CD4-positive, alpha-beta memory T cell (primary cell): Measurements from ENCODE around the gene MED15. TPM values are rescaled to one million over a fixed set of nuclear protein-coding genes. Genes with fewer than 3 reads are reported as not detected.
A peak's percentile ranks its signal among the peaks of the same experiment; 100 is the strongest.

Source experiments
- CTCF ChIA-PET: fragments of 350-600 bp; sonication (Branson Sonifier 250); formaldehyde crosslinking; loops from one replicate; lab custom pipeline; 2021; ENCODE audit warnings: inconsistent platforms; ENCODE audit not compliant: partially characterized antibody; lab: Charles Lee
- POLR2A ChIA-PET: fragments of 350-600 bp; sonication (Branson Sonifier 250); formaldehyde crosslinking; loops from one replicate; lab custom pipeline; 2021; ENCODE audit not compliant: partially characterized antibody; lab: Charles Lee
- DNase-seq, 5 donors: peaks; one replicate each; pipeline versions ENCODE4 v3.0.0 to v3.0.0-alpha.2; 2020 to 2022; ENCODE audit warnings: mixed read lengths in 1 of 5
- H3K27ac ChIP-seq: one replicate; pipeline ENCODE4 v1.7.0; 2013; ENCODE audit warnings: low read depth, low read length
- H3K27me3 ChIP-seq: 2 replicates; pipeline ENCODE4 v1.7.0; 2013; ENCODE audit warnings: mild to moderate bottlenecking, low read length, moderate library complexity; ENCODE audit not compliant: insufficient read depth
- H3K36me3 ChIP-seq: 2 replicates; pipeline ENCODE4 v1.7.0; 2013; ENCODE audit warnings: mild to moderate bottlenecking, low read length, moderate library complexity; ENCODE audit not compliant: insufficient read depth
- H3K4me1 ChIP-seq: 2 replicates; pipeline ENCODE4 v1.7.0; 2013; ENCODE audit warnings: mild to moderate bottlenecking, low read length, moderate library complexity; ENCODE audit not compliant: insufficient read depth
- H3K4me3 ChIP-seq, 2 donors: one replicate each; pipeline ENCODE4 v1.7.0; 2013; ENCODE audit warnings: low read length in 2 of 2, mild to moderate bottlenecking in 1 of 2
- H3K9me3 ChIP-seq, 2 donors: one replicate each; pipeline ENCODE4 v1.7.0; 2013; ENCODE audit warnings: low read length in 2 of 2, control low read depth in 1 of 2; ENCODE audit not compliant: control insufficient read depth in 1 of 2
- H3K27ac Mint-ChIP-seq, 7 donors: one replicate each; pipeline ENCODE4 v1.8.0; 2020 to 2021; ENCODE audit warnings: mixed read lengths in 7 of 7, mild to moderate bottlenecking in 6 of 7, inconsistent platforms in 3 of 7, moderate library complexity in 3 of 7
- H3K27me3 Mint-ChIP-seq, 2 donors: one replicate each; pipeline ENCODE4 v1.8.0; 2020 to 2021; ENCODE audit warnings: mixed read lengths in 2 of 2
- H3K36me3 Mint-ChIP-seq, 2 donors: one replicate each; pipeline ENCODE4 v1.8.0; 2020 to 2021; ENCODE audit warnings: mixed read lengths in 2 of 2, inconsistent platforms in 1 of 2, mild to moderate bottlenecking in 1 of 2
- H3K4me1 Mint-ChIP-seq, 4 donors: one replicate each; pipeline ENCODE4 v1.8.0; 2020 to 2021; ENCODE audit warnings: mixed read lengths in 4 of 4, mild to moderate bottlenecking in 1 of 4
- H3K4me3 Mint-ChIP-seq, 8 donors: one replicate each; pipeline ENCODE4 v1.8.0; 2020 to 2021; ENCODE audit warnings: mixed read lengths in 8 of 8, mild to moderate bottlenecking in 7 of 8, moderate library complexity in 6 of 8, inconsistent platforms in 3 of 8
- H3K9me3 Mint-ChIP-seq, 8 donors: one replicate each; pipeline ENCODE4 v1.8.0; 2020 to 2021; ENCODE audit warnings: mixed read lengths in 8 of 8, mild to moderate bottlenecking in 5 of 8, inconsistent platforms in 3 of 8, moderate library complexity in 1 of 8
- intact Hi-C: fragments of 100-400 bp; cut with micrococcal nuclease; formaldehyde crosslinking; loops from one replicate; pipeline ENCODE4 v1.15.1; 2023
- polyA plus RNA-seq, 2 donors: library from polyadenylated mRNA; unstranded; fragments of 300-500 nt; fragmentation: Illumina TruSeq; gene quantifications; one replicate each; pipeline ENCODE4 v1.2.3, GENCODE V29; 2021
- total RNA-seq, 2 experiments: library from RNA; stranded (reverse); gene quantifications; one replicate each; pipeline ENCODE4 v1.2.3, GENCODE V29; 2021

Gene MED15
- total and polyA plus RNA-seq, 4 experiments from 2014 or later, result 15.6 to 237 (median 156) TPM

DNA sequence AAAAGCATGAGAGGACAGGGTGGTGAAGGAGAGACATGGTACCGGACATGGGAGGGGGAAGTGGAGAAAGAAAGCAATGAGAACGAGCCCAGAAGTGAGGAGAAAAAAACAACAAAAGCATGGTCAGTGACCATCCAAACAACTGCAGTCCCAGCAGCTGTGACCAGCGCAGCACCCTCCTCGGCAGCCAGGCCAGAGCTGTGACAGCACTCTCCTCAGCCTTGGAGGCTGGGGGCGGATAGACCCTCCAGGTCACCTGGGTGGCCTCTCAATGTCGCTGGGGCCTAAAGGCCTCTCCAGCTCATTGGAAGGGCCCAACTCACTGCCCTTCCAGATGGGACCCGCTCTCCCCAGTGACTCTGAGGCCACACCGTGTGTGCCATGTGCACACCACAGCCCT is 103.3 kb downstream of the MED15 start:
- intact Hi-C loops, result no loop called here
- peak overlapping the region in 1 of 7 donors; percentile 57 for H3K27ac Mint-ChIP-seq
- CTCF ChIA-PET, result interaction anchor here (0.6 to 1.0 kb wide), 2 partner anchors 10 to 193 kb away, joined by 3 read pairs; no protein-coding TSS in a partner anchor
- Histone ChIP-seq H3K36me3 (no peaks in the 10 kb centered on the region), H3K4me1 (peaks cover 5% of the 10 kb centered on the region), H3K4me3 (no peak overlapping the region), H3K9me3 (no peaks in the 10 kb centered on the region), H3K27me3 (no peaks in the 10 kb centered on the region), H3K27ac (no peak overlapping the region)
- DNase-seq, result no peak
- H3K36me3 Mint-ChIP-seq, result no peaks in the 10 kb centered on the region
- peaks cover 0 to 1% (median 0%) of the 10 kb centered on the region in 8 donors for H3K9me3 Mint-ChIP-seq
- no peak overlapping the region for H3K4me3 Mint-ChIP-seq
- POLR2A ChIA-PET, result no interaction called here
- peaks cover 0 to 3% of the 10 kb centered on the region in 2 donors for H3K27me3 Mint-ChIP-seq
- H3K4me1 Mint-ChIP-seq, result peaks cover 1 to 9% (median 7%) of the 10 kb centered on the region in 4 donors

DNA sequence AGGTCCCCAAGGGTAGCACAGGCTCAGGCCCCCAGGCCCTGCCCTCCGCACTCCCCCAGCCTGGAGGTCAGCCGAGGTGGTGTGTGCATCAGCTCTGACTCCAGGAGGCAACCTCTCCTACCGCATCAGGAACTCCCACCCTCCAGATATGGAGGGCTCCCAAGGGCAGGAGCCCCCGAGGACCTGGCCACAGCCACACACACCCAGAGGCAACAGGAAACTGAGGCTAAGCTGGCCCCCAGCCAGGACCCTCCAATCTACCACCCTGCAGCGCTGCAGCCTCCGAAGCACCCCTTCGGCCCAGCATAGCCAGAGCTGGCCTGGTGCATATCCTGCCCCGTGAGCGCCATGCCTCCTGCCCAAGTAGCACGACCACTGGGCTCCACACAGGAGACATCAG is 104.0 kb downstream of the MED15 start:
- H3K27ac ChIP-seq, result no peak overlapping the region
- intact Hi-C loops, result no loop called here
- Mint-ChIP-seq H3K4me1 (peaks cover 1 to 3% (median 2%) of the 10 kb centered on the region in 4 donors), H3K36me3 (no peaks in the 10 kb centered on the region), H3K4me3 (no peak overlapping the region), H3K27me3 (peaks cover 0 to 3% of the 10 kb centered on the region in 2 donors), H3K9me3 (peaks cover 0 to 1% (median 0%) of the 10 kb centered on the region in 8 donors), H3K27ac (no peak overlapping the region)
- ChIA-PET POLR2A (no interaction called here), CTCF (no interaction called here)
- no peak overlapping the region for H3K4me3 ChIP-seq
- DNase-seq, result no peak
- H3K36me3 ChIP-seq, result no peaks in the 10 kb centered on the region
- H3K9me3 ChIP-seq, result no peaks in the 10 kb centered on the region
- no peaks in the 10 kb centered on the region for H3K27me3 ChIP-seq
- peaks cover 2% of the 10 kb centered on the region for H3K4me1 ChIP-seq

DNA sequence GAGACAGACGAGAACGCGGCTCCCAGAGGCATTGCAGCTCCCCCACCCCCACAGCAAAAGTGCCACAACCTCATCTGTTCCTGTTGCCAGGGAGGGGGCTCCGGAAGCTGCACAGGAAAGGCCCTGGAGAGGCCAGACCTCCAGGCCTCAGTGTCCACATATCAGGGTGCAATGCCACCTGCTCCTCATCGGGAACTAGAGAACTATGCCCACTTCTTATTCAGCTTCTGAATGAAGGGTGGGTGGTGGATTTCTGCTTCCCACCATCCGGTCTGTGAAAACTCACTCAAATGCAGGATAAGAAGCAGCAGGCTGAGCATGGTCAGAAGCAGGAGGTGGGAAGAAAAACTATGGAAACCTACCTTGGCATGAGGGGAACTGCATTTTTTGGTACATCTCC is 105.9 kb downstream of the MED15 start:
- Histone ChIP-seq H3K36me3 (no peaks in the 10 kb centered on the region), H3K4me3 (no peak overlapping the region), H3K27ac (no peak overlapping the region), H3K9me3 (no peaks in the 10 kb centered on the region), H3K4me1 (no peaks in the 10 kb centered on the region), H3K27me3 (no peaks in the 10 kb centered on the region)
- Mint-ChIP-seq H3K4me3 (no peak overlapping the region), H3K9me3 (peaks cover 0 to 1% (median 0%) of the 10 kb centered on the region in 8 donors), H3K36me3 (no peaks in the 10 kb centered on the region), H3K27me3 (peaks cover 0 to 3% of the 10 kb centered on the region in 2 donors), H3K27ac (no peak overlapping the region), H3K4me1 (peaks cover 0 to 1% (median under 1%) of the 10 kb centered on the region in 4 donors)
- ChIA-PET POLR2A (no interaction called here), CTCF (no interaction called here)
- no peak for DNase-seq
- intact Hi-C loops, result no loop called here

DNA sequence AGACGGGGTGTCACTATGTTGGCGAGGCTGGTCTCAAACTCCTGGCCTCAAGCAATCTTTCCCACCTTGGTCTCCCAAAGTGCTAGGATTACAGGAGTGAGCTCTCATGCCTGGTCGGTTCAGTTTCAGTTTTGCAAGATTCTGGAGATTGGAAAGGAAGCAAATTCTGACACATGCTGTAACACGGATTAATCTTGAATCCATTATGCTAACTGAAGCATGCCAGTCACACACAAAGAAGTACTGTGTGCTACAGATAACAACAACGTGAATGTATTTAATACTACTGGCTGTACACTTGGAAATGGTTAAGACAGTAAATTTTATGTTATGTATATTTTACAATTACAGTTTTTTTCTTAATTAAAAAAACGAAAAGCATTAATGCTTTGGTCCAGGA is 107.6 kb downstream of the MED15 start:
- CTCF ChIA-PET, result no interaction called here
- Mint-ChIP-seq H3K4me1 (peaks cover 0 to 3% (median under 1%) of the 10 kb centered on the region in 4 donors), H3K36me3 (no peaks in the 10 kb centered on the region), H3K27ac (no peak overlapping the region), H3K9me3 (peaks cover 0 to 1% (median 0%) of the 10 kb centered on the region in 8 donors), H3K4me3 (no peak overlapping the region), H3K27me3 (peaks cover 0 to 3% of the 10 kb centered on the region in 2 donors)
- no peak overlapping the region for H3K4me3 ChIP-seq
- POLR2A ChIA-PET, result no interaction called here
- DNase-seq, result no peak
- no peaks in the 10 kb centered on the region for H3K9me3 ChIP-seq
- H3K4me1 ChIP-seq, result no peaks in the 10 kb centered on the region
- no peak overlapping the region for H3K27ac ChIP-seq
- H3K27me3 ChIP-seq, result no peaks in the 10 kb centered on the region
- intact Hi-C loops, result no loop called here
- no peaks in the 10 kb centered on the region for H3K36me3 ChIP-seq

DNA sequence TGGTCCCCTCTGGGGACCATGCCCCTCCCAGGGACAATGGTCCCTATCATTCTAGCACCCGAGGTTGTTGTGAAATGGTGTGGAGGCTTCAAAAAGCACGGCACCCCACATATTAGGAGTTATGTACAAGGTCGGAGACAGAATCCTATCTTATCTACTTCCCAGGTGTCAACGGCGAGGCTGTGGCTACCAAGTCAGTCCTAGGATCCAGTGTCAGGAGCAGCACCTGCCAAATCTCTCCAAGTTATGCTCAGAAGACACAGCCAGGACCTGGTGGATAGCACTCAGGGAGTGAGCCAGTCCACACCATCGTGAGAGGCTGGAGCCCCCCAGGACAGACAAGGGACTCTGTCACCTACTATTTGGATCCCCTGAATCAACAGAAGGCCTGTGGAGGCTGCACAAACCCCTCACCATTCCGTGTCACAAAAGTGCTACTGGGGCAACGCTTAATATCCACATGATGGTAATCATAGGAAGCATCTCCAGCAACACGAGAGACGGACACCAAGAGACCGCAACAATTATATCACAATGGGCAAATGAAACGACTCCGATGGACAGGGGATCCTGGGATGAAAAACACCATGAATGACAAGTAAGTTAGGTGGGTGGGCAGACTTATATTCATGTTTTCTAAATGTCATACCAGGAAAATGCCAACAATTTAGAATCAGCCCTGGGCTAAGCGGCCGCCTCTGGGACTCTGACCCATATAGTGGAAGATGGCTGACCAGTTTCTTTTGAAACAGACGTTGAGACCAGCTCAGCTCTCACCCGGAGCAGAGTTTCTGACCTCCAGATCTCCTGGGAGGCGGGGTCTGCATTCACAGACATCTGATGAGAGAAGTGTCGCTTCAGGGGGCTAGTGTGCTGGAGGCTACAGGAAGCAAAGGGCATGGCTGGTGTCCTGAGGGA is 108.4 kb downstream of the MED15 start:
- no peak overlapping the region for H3K27ac Mint-ChIP-seq
- no peaks in the 10 kb centered on the region for H3K36me3 Mint-ChIP-seq
- no peaks in the 10 kb centered on the region for H3K9me3 Mint-ChIP-seq
- no peaks in the 10 kb centered on the region for H3K36me3 ChIP-seq
- H3K4me3 Mint-ChIP-seq, result no peak overlapping the region
- H3K27me3 ChIP-seq, result no peaks in the 10 kb centered on the region
- H3K27ac ChIP-seq, result no peak overlapping the region
- peaks cover 0 to 2% (median 0%) of the 10 kb centered on the region in 4 donors for H3K4me1 Mint-ChIP-seq
- H3K9me3 ChIP-seq, result no peaks in the 10 kb centered on the region
- H3K4me1 ChIP-seq, result no peaks in the 10 kb centered on the region
- no peak overlapping the region for H3K4me3 ChIP-seq
- no peak for DNase-seq
- POLR2A ChIA-PET, result interaction anchor here (0.8 kb wide), 1 partner anchor 47 kb away, joined by 4 read pairs; no protein-coding TSS in a partner anchor
- H3K27me3 Mint-ChIP-seq, result peaks cover 0 to 1% of the 10 kb centered on the region in 2 donors
- intact Hi-C loops, result no loop called here
- CTCF ChIA-PET, result no interaction called here

DNA sequence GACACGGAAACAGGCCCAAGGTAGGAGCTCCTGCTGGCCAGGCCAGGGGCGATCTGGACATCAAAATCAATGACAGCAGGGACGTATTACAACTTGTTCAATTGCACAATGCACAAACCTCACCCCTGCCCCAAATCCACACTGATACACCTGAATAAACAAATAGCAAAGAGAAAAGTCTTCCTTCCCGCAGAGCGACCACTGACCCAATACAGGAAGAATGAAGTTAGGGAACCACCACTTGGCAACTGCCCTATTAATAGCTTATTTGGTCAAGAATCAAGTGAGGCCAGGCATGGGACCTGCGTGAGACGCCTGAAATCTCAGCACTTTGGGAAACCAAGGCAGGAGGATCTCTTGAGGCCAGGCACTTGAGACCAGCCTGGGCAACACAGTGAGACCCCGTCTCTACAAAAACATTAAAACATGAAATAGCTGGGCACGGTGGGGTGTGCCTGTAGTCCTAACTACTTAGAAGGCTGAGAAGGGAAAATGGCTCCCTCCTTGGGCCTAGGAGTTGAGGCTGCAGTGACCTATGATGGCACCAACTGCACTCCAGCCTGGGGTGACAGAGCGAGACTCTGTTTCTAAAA is 109.1 kb downstream of the MED15 start:
- Histone ChIP-seq H3K36me3 (no peaks in the 10 kb centered on the region), H3K27ac (no peak overlapping the region), H3K4me3 (no peak overlapping the region), H3K9me3 (no peaks in the 10 kb centered on the region), H3K27me3 (no peaks in the 10 kb centered on the region), H3K4me1 (no peaks in the 10 kb centered on the region)
- Mint-ChIP-seq H3K4me1 (peaks cover 0 to 2% (median 0%) of the 10 kb centered on the region in 4 donors), H3K27me3 (peaks cover 0 to 1% of the 10 kb centered on the region in 2 donors), H3K4me3 (no peak overlapping the region), H3K27ac (no peak overlapping the region), H3K9me3 (no peaks in the 10 kb centered on the region), H3K36me3 (no peaks in the 10 kb centered on the region)
- intact Hi-C loops, result no loop called here
- CTCF ChIA-PET, result no interaction called here
- POLR2A ChIA-PET, result interaction anchor here (0.8 kb wide), 1 partner anchor 47 kb away, joined by 4 read pairs; no protein-coding TSS in a partner anchor
- no peak for DNase-seq

DNA sequence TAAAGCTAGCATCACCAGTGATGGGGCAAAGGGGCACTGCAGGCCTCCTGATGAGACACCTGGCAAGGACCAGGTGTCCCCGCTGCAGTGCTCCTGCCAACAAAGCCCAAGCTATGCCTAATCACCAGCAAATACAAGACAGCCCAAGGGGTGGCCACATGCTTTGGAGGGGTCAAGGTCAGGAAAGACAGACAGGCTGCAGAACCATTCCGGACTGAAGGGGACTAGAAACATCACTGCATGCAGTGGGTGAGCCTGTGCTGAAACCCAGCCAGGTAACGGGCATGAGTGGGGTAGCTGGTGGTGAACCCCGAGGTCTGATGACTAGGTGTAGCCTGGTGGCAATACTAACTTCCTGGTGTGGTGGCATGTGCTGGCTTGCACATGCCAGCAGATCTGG is 111.1 kb downstream of the MED15 start:
- ChIA-PET POLR2A (no interaction called here), CTCF (interaction anchor here (0.6 to 1.5 kb wide), 2 partner anchors 12 to 43 kb away, joined by 3 to 5 read pairs; no protein-coding TSS in a partner anchor)
- Mint-ChIP-seq H3K4me3 (no peak overlapping the region), H3K27ac (no peak overlapping the region), H3K4me1 (peaks cover 0 to 2% (median 0%) of the 10 kb centered on the region in 4 donors), H3K27me3 (no peaks in the 10 kb centered on the region), H3K9me3 (no peaks in the 10 kb centered on the region), H3K36me3 (no peaks in the 10 kb centered on the region)
- Histone ChIP-seq H3K27ac (no peak overlapping the region), H3K36me3 (no peaks in the 10 kb centered on the region), H3K9me3 (no peaks in the 10 kb centered on the region), H3K4me1 (no peaks in the 10 kb centered on the region), H3K27me3 (no peaks in the 10 kb centered on the region), H3K4me3 (no peak overlapping the region)
- intact Hi-C loops, result no loop called here
- no peak for DNase-seq
